Measurements from ENCODE around the gene FARP2.

FARP2 gene

GRCh38 chr2:241461693-241462677, 105.9 kb downstream of the FARP2 start:
- no peak for DNase-seq (ENCODE audit: low read depth)
- TF ChIP-seq, protein P1, sequence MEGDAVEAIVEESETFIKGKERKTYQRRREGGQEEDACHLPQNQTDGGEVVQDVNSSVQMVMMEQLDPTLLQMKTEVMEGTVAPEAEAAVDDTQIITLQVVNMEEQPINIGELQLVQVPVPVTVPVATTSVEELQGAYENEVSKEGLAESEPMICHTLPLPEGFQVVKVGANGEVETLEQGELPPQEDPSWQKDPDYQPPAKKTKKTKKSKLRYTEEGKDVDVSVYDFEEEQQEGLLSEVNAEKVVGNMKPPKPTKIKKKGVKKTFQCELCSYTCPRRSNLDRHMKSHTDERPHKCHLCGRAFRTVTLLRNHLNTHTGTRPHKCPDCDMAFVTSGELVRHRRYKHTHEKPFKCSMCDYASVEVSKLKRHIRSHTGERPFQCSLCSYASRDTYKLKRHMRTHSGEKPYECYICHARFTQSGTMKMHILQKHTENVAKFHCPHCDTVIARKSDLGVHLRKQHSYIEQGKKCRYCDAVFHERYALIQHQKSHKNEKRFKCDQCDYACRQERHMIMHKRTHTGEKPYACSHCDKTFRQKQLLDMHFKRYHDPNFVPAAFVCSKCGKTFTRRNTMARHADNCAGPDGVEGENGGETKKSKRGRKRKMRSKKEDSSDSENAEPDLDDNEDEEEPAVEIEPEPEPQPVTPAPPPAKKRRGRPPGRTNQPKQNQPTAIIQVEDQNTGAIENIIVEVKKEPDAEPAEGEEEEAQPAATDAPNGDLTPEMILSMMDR (conservative IDR thresholded peaks at IDR 0.05; ENCODE audit: low read depth, low read length), result no peak
- H3K4me3 ChIP-seq (ENCODE audit: low read length), result no peak overlapping the region

GRCh38 chr2:241463276-241464135, 107.4 kb downstream of the FARP2 start:
- DNase-seq (ENCODE audit: low read depth), result no peak
- H3K4me3 ChIP-seq (ENCODE audit: low read length), result no peak overlapping the region
- TF ChIP-seq, protein P1 (conservative IDR thresholded peaks at IDR 0.05; ENCODE audit: low read depth, low read length), result no peak

- no peak for DNase-seq (ENCODE audit: low read depth)
- TF ChIP-seq, protein P1 (conservative IDR thresholded peaks at IDR 0.05; ENCODE audit: low read depth, low read length), result no peak
- no peak overlapping the region for H3K4me3 ChIP-seq (ENCODE audit: low read length)
Observed at GRCh38 chr2:241465543-241465942, 109.5 kb downstream of the FARP2 start.

- H3K4me3 ChIP-seq (ENCODE audit: low read length), result no peak overlapping the region
- TF ChIP-seq, protein P1 (conservative IDR thresholded peaks at IDR 0.05; ENCODE audit: low read depth, low read length), result no peak
- DNase-seq (ENCODE audit: low read depth), result no peak
Observed at GRCh38 chr2:241466230-241466629, 110.1 kb downstream of the FARP2 start.

GRCh38 chr2:241467777-241468475, 111.8 kb downstream of the FARP2 start:
- DNase-seq (ENCODE audit: low read depth), result no peak
- TF ChIP-seq, protein P1 (conservative IDR thresholded peaks at IDR 0.05; ENCODE audit: low read depth, low read length), result no peak
- H3K4me3 ChIP-seq (ENCODE audit: low read length), result no peak overlapping the region

DNA sequence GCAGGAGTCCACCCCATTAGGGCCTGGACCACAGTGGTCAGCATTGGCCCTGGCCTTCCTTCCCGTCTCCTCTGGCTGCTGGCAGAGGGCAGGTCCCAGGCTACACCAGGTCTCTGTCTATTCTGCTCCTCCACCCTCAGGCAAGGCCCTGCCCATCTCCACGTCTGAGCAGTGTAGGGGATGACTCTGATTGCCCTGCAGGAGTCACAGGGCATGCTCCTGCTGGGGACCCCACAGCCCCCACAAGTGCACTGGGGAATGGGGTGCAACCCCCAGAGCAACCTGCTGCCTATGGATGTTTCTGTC, 112.3 kb downstream of the FARP2 start:
- H3K4me3 ChIP-seq (ENCODE audit: low read length), result no peak overlapping the region
- no peak for DNase-seq (ENCODE audit: low read depth)
- TF ChIP-seq, protein P1 (conservative IDR thresholded peaks at IDR 0.05; ENCODE audit: low read depth, low read length), result no peak

Data from retinal pigment epithelial cell (primary cell).